Calu3 (cell line): ENCODE data around the gene PNPLA5. TPM values are rescaled to one million over a fixed set of nuclear protein-coding genes. Genes with fewer than 3 reads are reported as not detected.
A peak's percentile ranks its signal among the peaks of the same experiment; 100 is the strongest.

ENCODE experiments used
- BruUV-seq: library from RNA; stranded (reverse); fragments of 400-500 nt; replicated peaks from 2 replicates; lab custom pipeline; 2021; lab: Mats Ljungman, UMichigan
- CTCF ChIA-PET: fragments of 300-600 bp; sonication (Branson Sonifier 250); formaldehyde crosslinking; loops from one replicate; lab custom pipeline; 2022; ENCODE audit warnings: antibody characterized with exemption; lab: Charles Lee
- DNase-seq: peaks from one replicate; pipeline ENCODE4 v3.0.0; 2022
- H3K27ac Mint-ChIP-seq: one replicate; pipeline ENCODE4 v1.8.0; 2022; ENCODE audit warnings: mixed read lengths; ENCODE audit not compliant: unreplicated experiment
- H3K27me3 Mint-ChIP-seq: one replicate; pipeline ENCODE4 v1.8.0; 2022; ENCODE audit warnings: mixed read lengths; ENCODE audit not compliant: unreplicated experiment
- H3K36me3 Mint-ChIP-seq: one replicate; pipeline ENCODE4 v1.8.0; 2022; ENCODE audit warnings: mild to moderate bottlenecking, moderate library complexity, mixed read lengths; ENCODE audit not compliant: insufficient read depth, unreplicated experiment
- H3K4me1 Mint-ChIP-seq: one replicate; pipeline ENCODE4 v1.8.0; 2022; ENCODE audit warnings: mild to moderate bottlenecking, low read depth, mixed read lengths; ENCODE audit not compliant: unreplicated experiment
- H3K4me3 Mint-ChIP-seq: one replicate; pipeline ENCODE4 v1.8.0; 2022; ENCODE audit warnings: mild to moderate bottlenecking, low read depth, moderate library complexity, mixed read lengths; ENCODE audit not compliant: unreplicated experiment
- H3K9me3 Mint-ChIP-seq: one replicate; pipeline ENCODE4 v1.8.0; 2022; ENCODE audit warnings: low read depth, mixed read lengths; ENCODE audit not compliant: unreplicated experiment
- intact Hi-C: fragments of 100-400 bp; cut with micrococcal nuclease; formaldehyde crosslinking; loops from one replicate; pipeline ENCODE4 v1.10.0; 2022; ENCODE audit not compliant: unreplicated experiment
- total RNA-seq: library from RNA; stranded (reverse); gene quantifications from 2 replicates; pipeline ENCODE4 v1.2.3, GENCODE V29; 2022
- TF ChIP-seq, protein P1 (sequence below): fragments of 200-600 bp; IDR thresholded peaks from one replicate; pipeline ENCODE4 v1.8.0; 2022; ENCODE audit warnings: antibody characterized with exemption; ENCODE audit not compliant: unreplicated experiment

The PNPLA5 gene
- total RNA-seq, 1 experiment from 2014 or later, result not detected

- H3K4me3 Mint-ChIP-seq, result no peak overlapping the region
- CTCF ChIA-PET, result interaction anchor here (0.6 to 1.4 kb wide), 17 partner anchors 14 to 216 kb away, joined by 3 to 72 read pairs (median 4); partner anchors contain the start of genes PNPLA3 and SAMM50
- no peaks in the 10 kb centered on the region for H3K4me1 Mint-ChIP-seq
These were observed 8.7 kb downstream of the PNPLA5 start for GRCh38 chr22:43883012-43883661.

DNA sequence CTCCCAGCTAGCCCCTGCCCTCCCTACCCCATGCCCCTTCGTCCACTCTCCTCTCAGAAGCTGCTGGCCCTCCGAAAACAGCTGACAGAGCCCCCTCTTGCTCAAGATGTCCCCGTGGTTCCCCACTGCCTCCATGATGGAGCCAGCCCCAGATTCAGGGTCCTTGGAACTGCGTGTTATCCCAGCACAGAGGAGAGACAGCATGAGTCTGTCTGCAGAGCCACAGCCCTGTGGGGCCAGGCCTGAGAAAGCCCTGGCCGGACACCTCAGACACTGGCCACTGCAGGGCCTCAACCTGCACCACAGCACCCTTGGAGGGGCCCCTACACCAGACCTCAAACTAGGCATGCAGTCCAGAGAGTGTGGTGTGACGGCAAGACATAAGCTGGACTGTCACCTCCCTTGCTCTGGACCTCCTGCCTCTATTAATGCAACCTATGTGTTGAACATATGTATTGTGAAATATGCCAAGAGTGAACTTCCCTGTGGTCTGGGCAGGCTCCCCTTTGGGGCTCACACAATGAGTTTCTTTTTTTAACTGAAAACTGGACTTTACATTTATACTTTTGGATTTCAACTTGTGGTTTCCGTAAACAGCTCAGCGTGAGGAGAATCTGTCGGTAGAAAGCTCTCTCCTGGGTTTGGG, 9.6 kb downstream of the PNPLA5 start:
- no peak overlapping the region for H3K4me3 Mint-ChIP-seq
- H3K36me3 Mint-ChIP-seq, result peaks cover 4% of the 10 kb centered on the region
- BruUV-seq, result no TSS peak
- CTCF ChIA-PET, result interaction anchor here (0.7 to 1.4 kb wide), 12 partner anchors 15 to 215 kb away, joined by 3 to 72 read pairs (median 4); no protein-coding TSS in a partner anchor
- no peak for DNase-seq
- H3K9me3 Mint-ChIP-seq, result no peaks in the 10 kb centered on the region
- no peak overlapping the region for H3K27ac Mint-ChIP-seq
- intact Hi-C loops, result no loop called here
- no peaks in the 10 kb centered on the region for H3K4me1 Mint-ChIP-seq
- TF ChIP-seq, protein P1, sequence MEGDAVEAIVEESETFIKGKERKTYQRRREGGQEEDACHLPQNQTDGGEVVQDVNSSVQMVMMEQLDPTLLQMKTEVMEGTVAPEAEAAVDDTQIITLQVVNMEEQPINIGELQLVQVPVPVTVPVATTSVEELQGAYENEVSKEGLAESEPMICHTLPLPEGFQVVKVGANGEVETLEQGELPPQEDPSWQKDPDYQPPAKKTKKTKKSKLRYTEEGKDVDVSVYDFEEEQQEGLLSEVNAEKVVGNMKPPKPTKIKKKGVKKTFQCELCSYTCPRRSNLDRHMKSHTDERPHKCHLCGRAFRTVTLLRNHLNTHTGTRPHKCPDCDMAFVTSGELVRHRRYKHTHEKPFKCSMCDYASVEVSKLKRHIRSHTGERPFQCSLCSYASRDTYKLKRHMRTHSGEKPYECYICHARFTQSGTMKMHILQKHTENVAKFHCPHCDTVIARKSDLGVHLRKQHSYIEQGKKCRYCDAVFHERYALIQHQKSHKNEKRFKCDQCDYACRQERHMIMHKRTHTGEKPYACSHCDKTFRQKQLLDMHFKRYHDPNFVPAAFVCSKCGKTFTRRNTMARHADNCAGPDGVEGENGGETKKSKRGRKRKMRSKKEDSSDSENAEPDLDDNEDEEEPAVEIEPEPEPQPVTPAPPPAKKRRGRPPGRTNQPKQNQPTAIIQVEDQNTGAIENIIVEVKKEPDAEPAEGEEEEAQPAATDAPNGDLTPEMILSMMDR, result no peak
- H3K27me3 Mint-ChIP-seq, result peaks cover 76% of the 10 kb centered on the region

More at GRCh38 chr22:43883012-43883661, 8.7 kb downstream of the PNPLA5 start:
- intact Hi-C loops, result loop anchor here (1.0 kb wide), 1 partner anchor 63 kb away; no protein-coding TSS in a partner anchor
- H3K36me3 Mint-ChIP-seq, result peaks cover 4% of the 10 kb centered on the region
- no peak overlapping the region for H3K27ac Mint-ChIP-seq
- peaks cover 76% of the 10 kb centered on the region for H3K27me3 Mint-ChIP-seq
- H3K9me3 Mint-ChIP-seq, result no peaks in the 10 kb centered on the region
- DNase-seq, result peak; percentile 79
- TF ChIP-seq, protein P1, result peak; percentile 63
- no TSS peak for BruUV-seq

DNA sequence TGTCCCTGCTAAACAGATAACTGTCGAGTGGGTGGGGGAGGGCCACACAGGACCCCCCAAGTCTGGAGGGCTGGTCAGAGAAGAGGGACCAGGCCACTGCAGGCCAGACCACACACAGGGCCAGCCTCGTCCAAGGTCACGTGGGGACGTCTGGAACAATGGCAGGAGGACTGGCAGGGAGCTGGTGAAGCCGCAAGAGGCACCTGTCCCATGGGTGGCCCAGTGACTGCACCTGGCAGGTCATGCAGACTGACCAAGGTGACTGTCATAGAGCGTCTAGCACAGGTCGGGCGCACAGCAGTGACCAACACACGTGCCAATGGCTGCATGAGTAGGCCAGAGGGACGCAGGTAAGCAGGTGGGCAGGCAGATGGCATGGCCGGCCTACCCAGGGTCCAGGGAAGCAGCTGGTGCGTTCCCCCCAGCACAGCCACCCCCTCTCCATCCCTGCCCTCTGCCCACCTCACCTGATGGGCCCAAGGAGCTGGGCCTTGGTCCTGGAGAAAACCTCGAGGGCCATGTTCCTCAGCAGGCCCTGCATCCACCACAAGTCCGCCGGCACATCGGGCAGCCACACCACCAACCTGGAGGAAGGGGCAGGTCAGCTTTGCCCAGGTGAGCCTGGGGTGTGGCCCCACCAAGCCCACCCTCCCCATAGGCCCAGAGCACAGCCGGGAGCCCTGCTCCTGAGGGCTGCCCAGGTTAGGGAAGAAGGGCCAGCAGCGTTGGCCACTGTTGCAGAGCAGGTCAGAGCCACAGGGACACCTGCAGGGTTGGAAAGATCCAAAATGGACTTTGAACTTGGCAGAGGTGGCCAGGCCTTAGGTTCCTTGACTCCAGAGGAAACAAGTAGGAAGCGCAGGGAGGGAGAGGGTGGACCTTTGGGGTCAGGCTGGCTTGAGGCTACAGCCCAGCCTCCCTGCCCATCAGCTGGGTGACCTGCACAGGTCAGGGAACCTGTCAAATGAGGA, 10.4 kb downstream of the PNPLA5 start:
- CTCF ChIA-PET, result interaction anchor here (1.3 kb wide), 1 partner anchor 45 kb away, joined by 4 read pairs; no protein-coding TSS in a partner anchor
- BruUV-seq, result no TSS peak

More for the DNA sequence above, 10.4 kb downstream of the PNPLA5 start:
- DNase-seq, result no peak
- peaks cover 76% of the 10 kb centered on the region for H3K27me3 Mint-ChIP-seq
- no peaks in the 10 kb centered on the region for H3K4me1 Mint-ChIP-seq
- peaks cover 4% of the 10 kb centered on the region for H3K36me3 Mint-ChIP-seq
- H3K4me3 Mint-ChIP-seq, result no peak overlapping the region
- intact Hi-C loops, result no loop called here
- H3K9me3 Mint-ChIP-seq, result no peaks in the 10 kb centered on the region
- H3K27ac Mint-ChIP-seq, result no peak overlapping the region
- TF ChIP-seq, protein P1, result no peak
